Measurements from ENCODE around the gene PSMB9.
"Not testable (repeated sequence)": the region's sequence is repeated elsewhere in the genome, so short reads cannot be mapped to it uniquely, and the experiment has no call there.

DNA sequence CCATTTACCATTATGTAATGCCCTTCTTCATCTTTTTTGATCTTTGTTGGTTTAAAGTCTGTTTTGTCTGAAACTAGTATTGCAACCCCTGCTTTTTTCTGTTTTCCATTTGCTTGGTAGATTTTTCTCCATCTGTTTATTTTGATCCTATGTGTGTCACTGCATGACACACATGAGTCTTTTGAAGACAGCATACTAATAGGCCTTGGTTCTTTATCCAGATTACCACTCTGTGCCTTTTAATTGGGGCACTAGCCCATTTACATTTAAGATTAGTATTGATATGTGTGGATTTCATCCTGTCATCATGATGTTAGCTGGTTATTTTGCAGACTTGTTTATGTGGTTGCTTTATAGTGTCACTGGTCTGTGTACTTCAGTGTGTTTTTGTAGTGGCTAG, 48.6 kb upstream of the PSMB9 start:
- not testable (repeated sequence) for TF ChIP-seq CTCF, POLR2A (IDR thresholded peaks at IDR 0.05)
